Fibroblast of the conjunctiva (primary cell): ENCODE results near the gene RUSF1.
A peak's percentile ranks its signal among the peaks of the same experiment; 100 is the strongest.
"Not testable (repeated sequence)": the region's sequence is repeated elsewhere in the genome, so short reads cannot be mapped to it uniquely, and the experiment has no call there.

Source experiments
- DNase-seq: peaks from one replicate; pipeline ENCODE4 v3.0.0-alpha.2; 2010; ENCODE audit warnings: low read depth

RUSF1 gene

GRCh38 chr16:31487071-31487719, 21.0 kb downstream of the RUSF1 start:
- DNase-seq: no peak

DNA sequence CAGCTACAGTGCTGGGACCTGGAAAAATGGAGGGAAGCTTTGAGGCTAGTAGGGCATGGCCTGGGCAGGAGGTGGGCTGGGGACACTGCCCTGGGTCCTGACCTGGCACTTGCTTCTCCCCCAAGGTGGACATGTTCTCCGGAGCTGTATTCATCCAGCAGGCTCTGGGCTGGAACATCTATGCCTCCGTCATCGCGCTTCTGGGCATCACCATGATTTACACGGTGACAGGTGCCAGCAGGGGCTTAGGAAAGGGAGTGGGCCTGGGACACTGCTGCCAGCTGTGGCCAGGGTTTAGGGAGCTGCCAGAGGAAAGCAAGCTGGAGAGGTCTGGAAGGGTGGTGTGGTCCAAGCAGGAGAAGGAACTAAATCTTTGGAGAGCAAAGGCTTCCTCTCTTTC, 22.1 kb downstream of the RUSF1 start:
- no peak for DNase-seq

- DNase-seq: no peak
Measured at GRCh38 chr16:31485571-31485970, 22.6 kb downstream of the RUSF1 start.

- no peak for DNase-seq
Measured at GRCh38 chr16:31484491-31485171, 23.6 kb downstream of the RUSF1 start.

DNA sequence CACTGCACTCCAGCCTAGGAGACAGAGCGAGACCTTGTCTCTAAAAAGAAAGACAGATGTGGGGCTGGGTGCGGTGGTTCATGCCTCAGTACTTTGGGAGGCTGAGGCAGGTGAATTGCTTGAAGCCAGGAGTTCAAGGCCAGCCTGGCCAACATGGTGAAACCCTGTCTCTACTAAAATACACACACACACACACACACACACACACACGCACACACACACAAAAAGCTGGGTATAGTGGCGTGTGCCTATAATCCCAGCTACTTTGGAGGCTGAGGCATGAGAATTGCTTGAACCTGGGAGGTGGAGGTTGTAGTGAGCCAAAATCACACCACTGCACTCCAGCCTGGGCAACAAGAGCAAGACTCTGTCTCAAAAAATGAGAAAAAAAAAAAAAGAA, 24.1 kb downstream of the RUSF1 start:
- not testable (repeated sequence) for DNase-seq

GRCh38 chr16:31483081-31483480, 25.1 kb downstream of the RUSF1 start, which contains the start of gene SLC5A2:
Gene SLC5A2, plus strand, starts transcription at chr16:31483123. Its CDS starts 14 bp downstream, at chr16:31483137.
- no peak for DNase-seq

- no peak for DNase-seq
Measured at GRCh38 chr16:31480851-31481536, 27.2 kb downstream of the RUSF1 start.

GRCh38 chr16:31479751-31480150, 28.4 kb downstream of the RUSF1 start:
- no peak for DNase-seq

DNA sequence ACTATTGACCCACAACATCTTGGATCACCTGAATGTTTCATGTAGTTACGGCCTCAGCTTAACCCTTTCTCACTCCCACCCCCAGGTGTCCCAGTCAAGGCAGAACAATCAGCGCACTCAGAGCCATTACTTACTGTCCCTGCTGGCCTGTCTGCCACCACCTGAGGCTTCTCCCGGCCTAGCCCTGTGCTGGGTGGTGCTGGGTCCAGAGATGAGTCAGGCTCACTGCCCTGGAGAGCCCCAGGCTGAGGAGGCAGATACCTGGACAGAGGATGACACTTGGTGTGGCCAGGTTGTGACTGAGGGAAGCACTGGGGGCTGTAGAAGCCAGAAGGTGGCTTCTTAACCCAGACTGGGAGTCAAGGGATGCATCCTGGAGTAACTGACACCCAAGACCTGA, 29.2 kb downstream of the RUSF1 start:
- no peak for DNase-seq

DNA sequence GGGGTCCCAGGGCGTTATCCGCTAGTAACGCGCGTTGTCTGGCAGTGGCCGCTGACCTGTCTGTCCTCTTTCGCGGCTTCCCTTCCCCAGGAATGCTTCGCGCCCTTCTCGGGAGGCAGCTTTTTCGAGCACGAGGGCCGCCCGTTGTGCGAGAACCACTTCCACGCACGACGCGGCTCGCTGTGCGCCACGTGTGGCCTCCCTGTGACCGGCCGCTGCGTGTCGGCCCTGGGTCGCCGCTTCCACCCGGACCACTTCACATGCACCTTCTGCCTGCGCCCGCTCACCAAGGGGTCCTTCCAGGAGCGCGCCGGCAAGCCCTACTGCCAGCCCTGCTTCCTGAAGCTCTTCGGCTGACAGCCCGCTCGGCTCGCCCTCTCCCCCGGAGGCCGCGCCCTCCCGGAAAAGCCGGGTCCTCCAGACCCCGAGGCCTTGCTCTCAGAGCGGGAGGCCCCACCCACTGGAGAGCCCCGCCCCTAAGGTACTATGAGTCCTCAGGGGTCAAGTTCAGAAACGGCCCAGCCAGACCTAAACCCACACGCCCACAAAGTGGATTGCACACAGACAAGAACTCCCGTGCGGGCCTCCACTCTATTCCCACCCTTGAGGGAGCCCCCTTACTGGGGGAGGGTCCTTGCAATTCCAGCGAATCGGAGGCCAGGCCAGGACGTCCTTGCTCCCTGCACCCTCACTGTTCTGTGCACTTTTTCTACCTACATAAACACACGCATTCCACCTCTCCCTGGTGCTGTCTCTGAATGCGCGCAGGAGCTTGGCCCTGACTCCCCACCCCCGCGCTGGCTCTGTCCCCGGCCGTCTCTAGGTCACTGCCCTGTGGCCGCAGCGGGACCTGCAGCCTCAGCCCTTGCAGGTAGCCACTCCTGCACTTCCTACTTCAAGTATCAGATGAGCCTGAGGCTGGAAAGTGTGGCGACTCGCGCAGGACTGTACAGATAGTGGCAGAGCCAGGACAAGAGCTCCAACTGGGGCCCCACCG, 30.7 kb downstream of the RUSF1 start:
- DNase-seq: no peak

GRCh38 chr16:31476303-31477219, 31.6 kb downstream of the RUSF1 start:
- no peak for DNase-seq

DNA sequence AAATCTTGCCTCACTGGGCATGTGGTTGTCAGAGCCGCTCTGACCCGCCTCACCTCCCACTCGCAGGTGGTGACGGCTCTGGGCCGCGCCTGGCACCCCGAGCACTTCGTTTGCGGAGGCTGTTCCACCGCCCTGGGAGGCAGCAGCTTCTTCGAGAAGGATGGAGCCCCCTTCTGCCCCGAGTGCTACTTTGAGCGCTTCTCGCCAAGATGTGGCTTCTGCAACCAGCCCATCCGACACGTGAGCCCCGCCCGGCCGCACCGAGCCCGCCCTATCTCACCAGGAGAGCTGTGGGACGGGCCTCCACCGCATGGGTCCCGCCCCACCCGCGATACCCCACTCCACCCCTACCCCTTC, 32.3 kb downstream of the RUSF1 start:
- DNase-seq: no peak

GRCh38 chr16:31474773-31475738, 33.1 kb downstream of the RUSF1 start:
- no peak for DNase-seq

- no peak for DNase-seq
Measured at GRCh38 chr16:31474173-31474714, 33.9 kb downstream of the RUSF1 start.

- no peak for DNase-seq
Measured at GRCh38 chr16:31473264-31473984, 34.8 kb downstream of the RUSF1 start.

DNA sequence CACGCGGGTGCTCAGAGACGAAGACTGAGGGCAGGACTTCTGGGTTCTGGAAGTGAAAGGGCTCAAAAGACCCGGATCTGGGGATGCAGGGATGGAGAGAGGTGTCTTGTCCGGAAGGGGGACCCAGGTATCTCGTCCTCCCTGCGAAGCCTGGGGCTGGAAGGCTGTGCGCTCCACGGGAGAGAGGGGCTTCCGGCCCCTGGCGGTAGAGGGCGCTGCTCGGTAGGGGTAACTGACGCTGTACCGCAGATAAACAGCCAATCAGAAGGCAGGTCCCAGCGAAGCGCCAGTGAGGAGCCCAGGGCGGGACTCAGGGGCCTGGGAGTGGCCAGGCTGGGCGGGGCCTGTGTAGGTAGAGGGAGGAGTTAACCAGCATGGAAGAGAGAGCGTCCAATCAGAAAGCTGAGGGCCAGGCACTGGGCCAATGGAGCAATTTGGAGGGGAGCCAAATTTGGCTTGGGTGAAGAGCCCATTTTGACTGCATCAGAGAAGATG, 35.4 kb downstream of the RUSF1 start:
- peak; percentile 90 for DNase-seq

DNA sequence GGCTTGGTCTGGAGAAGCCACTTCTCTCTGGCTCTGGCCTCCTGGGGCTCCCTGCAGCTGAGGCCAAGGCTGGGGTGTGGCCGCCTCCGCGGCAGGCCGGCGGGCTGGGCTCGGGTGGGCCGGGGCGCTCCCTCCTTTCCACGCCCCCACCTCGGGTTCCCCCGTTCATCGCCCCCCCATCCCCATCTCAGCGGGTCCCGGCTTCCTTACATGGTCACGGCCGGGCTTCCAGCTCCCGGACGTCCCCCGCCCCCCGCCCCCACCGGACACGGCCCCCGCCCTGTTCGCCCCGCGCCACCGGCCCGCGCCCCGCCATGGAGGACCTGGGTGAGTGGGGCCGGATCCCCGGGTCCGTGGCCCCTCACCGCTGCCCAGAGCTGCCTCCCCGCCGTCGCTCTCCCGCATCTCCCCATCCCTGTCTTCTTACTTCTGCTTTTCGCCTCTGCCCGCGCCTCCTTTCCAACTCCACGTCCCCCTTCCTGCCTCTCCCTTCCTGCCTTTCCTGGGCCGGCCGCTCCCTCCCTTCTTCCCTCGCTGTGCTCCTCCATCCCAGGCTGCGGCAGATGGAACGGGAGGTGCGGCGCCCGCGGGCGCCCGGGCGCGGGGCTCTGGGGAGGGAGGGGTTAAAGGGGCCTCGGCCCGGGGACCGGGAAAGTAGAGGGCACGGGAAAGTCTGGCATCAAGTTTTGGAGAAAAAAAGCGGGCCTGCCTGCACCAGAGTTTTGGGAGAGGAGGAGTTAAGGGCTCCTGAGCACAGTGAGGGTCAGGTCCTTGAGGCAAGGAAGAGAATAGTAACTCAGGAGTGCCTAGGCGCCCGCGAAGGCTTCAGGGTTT, 36.1 kb downstream of the RUSF1 start, which contains the start of gene TGFB1I1:
TSS of gene TGFB1I1 (plus strand) at position 278 of the 834 bp plus-strand sequence. CDS start at position 315, 37 bp downstream.
- peak; percentile 59 for DNase-seq
